Epithelial cell of esophagus (primary cell): ENCODE data around the gene NUCB1.
"Not testable (repeated sequence)": the region's sequence is repeated elsewhere in the genome, so short reads cannot be mapped to it uniquely, and the experiment has no call there.

Experiments
- DNase-seq: peaks from one replicate; pipeline ENCODE4 v3.0.0; 2010; ENCODE audit warnings: low read depth
- H3K4me3 ChIP-seq: 2 replicates; pipeline ENCODE4 v1.5.1; 2011; ENCODE audit warnings: mild to moderate bottlenecking, low read length, control low read depth
- CTCF ChIP-seq: IDR thresholded peaks from 2 replicates; pipeline ENCODE4 v1.5.1; 2011; ENCODE audit warnings: low read depth, mild to moderate bottlenecking, low read length, control low read depth, inconsistent platforms; ENCODE audit not compliant: insufficient read depth; ENCODE audit errors: missing control alignments

Gene NUCB1

DNA sequence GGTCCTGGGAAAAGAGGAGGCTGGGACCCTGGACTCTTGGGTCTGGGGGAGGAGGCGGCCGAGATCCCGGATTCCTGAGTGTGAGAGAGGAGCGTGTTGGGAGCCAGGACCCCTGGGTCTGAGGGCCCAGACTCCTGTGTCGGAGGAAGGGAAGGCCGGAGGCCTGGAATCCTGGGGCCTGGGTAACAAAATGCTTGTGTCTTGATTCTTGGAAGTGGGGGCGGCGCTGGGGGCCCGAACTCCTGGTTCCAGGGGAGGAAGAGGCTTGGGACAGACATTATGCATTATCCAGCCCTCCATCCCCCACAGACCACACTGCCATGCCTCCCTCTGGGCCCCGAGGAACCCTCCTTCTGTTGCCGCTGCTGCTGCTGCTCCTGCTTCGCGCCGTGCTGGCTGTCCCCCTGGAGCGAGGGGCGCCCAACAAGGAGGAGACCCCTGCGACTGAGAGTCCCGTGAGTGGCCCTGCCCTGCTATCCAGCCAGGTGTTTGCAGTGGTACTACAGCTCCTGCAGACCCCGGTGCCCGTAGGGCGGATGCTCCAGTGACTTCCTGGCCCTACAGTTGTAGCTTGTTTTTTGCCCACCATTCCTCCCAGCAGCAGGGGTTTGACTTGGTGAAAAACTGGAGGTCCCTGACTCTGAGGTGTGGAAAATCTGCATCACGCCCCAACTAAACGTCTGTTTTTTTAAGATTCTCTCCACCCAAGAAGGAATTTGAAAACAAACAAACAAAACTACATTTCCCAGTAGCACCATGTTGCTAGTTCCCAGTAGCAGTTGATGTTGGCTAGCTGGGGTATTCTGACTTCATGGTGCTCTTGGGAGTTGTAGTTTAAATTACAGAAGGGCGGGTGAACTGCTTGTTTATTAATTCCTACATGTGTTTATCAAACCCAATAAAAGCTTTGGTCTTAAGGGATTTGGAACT, 630 bp downstream of the NUCB1 start:
- peak; percentile 49 for DNase-seq
- peak overlapping the region; percentile 98 for H3K4me3 ChIP-seq
- no peak for TF ChIP-seq CTCF

GRCh38 chr19:48902291-48902690, 2.2 kb downstream of the NUCB1 start:
- DNase-seq, H3K4me3 ChIP-seq: not testable (repeated sequence)

GRCh38 chr19:48903788-48904187, 3.7 kb downstream of the NUCB1 start:
- DNase-seq, H3K4me3 ChIP-seq: not testable (repeated sequence)

DNA sequence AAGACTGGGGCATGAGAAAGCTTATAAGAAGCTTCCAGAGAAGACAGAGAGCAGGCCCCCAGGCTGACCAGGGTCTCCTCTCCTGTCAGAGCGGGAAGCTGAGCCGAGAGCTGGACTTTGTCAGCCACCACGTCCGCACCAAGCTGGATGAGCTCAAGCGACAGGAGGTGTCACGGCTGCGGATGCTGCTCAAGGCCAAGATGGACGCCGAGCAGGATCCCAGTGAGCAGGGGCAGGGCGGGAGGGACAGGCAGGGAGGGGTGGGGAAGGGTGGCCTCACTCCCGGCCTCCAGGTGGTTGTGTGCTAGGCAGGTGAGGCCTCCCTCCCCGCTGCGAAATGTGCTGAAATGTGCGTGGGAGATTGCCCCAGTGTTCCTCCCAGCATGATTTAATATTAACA, 5.6 kb downstream of the NUCB1 start:
- no peak overlapping the region for H3K4me3 ChIP-seq
- TF ChIP-seq CTCF: no peak
- DNase-seq: no peak

DNA sequence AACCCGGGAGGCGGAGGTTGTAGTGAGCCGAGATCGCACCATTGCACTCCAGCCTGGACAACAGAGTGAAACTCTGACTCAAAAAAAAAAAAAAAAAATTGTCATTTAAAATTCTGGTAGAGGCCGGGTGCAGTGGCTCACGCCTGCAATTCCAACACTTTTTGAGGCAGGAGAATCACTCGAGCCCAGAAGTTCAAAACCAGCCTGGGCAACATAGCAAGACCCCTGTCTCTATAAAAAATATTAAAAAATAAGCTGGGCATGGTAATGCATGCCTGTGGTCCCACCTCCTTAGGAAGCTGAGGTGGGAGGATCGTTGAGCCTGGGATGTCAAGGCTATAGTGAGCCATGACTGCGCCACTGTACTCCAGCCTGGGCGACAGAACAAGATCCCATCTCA, 6.2 kb downstream of the NUCB1 start:
- DNase-seq: no peak
- TF ChIP-seq CTCF: no peak
- no peak overlapping the region for H3K4me3 ChIP-seq

DNA sequence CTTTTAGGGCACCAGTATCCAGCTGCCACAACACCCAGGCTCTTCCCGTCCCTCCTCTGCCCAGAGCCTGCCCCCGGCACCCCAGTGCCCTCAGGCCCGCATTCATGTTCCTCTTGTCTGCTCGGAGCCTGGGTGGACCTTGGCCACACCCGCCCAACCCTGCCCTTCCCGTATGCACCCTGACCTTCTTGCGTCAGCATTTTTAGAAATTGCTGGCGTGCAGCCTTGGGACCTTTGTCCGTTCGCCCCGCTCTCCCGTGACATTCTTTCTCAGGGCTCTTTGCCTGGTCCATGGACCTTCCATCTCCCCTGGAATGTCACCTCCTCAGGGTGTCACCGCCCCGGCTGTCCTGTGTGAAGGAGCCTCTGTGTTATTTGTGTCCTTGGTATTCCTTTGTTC, 7.6 kb downstream of the NUCB1 start:
- H3K4me3 ChIP-seq: no peak overlapping the region
- DNase-seq: no peak
- TF ChIP-seq CTCF: no peak

GRCh38 chr19:48909424-48910077, 9.4 kb downstream of the NUCB1 start:
- H3K4me3 ChIP-seq, DNase-seq: not testable (repeated sequence)

DNA sequence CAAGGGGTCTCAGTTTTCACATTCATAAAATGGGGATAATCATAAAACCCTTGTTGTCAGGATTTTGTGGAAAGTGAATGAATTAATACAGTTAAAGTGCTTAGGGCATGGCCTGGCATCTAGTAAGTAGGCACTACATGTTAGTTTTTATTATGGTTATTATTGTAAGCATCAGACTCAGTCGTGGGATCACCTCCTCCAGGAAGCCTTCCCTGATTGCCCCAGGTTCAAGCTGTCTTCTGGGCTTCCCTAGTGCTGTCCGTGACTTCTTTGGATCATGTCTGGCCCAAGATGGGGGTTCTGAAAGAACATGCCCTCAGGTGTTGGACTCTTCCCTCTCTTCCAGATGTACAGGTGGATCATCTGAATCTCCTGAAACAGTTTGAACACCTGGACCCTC, 10.7 kb downstream of the NUCB1 start:
- TF ChIP-seq CTCF: no peak
- no peak for DNase-seq
- H3K4me3 ChIP-seq: no peak overlapping the region
